NK-92 (cell line): Measurements from ENCODE around the gene TMEM209.
"Not testable (repeated sequence)": the region's sequence is repeated elsewhere in the genome, so short reads cannot be mapped to it uniquely, and the experiment has no call there.

ENCODE experiments used
- DNase-seq: peaks from one replicate; lab custom pipeline; 2025; ENCODE audit not compliant: unreplicated experiment; lab: John Stamatoyannopoulos, UW

TMEM209 gene

DNA sequence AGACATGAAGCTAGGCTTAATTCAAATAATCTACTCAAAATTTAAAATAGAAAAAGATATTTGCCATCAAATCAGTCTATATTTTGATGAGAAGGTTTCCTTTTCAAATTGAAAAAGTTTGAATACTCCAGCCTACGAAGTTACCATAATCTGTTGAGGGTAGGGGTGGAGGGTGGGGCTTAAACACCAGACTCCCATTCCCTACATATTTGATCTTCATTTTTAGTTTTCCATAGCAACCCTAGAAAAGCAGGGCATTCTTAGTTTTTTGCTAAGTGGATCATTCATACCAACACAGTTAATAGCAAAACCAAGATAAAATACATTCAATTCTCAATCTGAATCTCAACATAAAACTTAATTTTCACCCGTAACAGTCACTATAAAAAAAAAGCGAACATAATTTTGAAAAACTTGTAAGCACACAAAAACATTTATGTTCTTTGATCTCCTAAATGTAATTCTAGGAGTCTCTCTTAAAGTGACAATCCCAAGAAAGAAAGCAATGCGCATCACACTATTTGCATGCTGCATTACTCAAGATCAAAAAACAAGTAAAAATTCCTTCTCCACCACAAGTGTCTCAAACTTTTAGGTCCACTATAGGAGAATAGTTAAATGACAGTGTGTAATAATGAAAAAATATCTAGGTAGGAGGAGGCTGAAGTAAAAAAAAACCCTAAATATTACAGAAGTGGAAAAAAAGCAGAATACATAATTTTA, 30.8 kb downstream of the TMEM209 start:
- DNase-seq, result no peak

- no peak for DNase-seq
Observed at GRCh38 chr7:130162196-130162595, 43.0 kb downstream of the TMEM209 start.

DNA sequence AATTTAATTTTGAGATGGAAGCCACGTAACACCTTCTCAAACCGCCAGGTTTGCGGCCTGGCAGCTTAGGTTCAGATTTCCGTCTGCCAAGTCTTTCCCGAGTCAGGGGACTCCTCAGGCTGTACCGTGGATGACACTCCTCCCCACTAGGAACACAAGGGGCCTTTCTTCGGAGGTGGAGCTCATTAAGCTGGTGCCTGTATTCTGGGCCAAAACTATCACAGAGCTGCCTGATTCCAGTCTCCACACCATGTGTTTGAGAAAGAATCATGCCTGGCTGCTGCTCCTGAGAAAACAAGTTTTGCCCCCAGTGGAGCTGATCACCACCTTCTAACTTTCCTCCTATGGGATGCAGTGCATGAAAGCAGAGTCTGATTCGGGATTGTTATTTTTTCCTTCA, 44.8 kb downstream of the TMEM209 start:
- DNase-seq, result no peak

GRCh38 chr7:130160023-130160422, 45.2 kb downstream of the TMEM209 start:
- DNase-seq, result no peak

DNA sequence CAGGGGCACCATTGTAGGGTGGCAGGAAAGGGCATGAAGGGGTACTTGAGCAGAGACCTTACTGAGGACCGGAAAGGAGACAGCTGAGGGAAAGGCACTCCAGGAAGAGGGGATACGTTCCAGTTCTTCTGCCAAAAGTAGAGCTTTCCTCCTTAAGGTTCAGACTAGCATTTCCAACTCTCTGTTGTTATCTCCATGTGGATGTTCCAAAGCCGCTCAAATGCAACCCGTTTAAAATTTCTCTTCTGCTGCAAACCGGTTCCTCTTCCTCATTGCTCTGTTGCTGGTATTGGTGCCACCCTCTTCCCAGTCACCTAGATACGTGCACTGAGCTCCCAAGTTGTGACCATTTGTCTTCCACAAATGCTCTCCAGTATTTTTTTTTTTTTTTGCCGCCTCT, 47.5 kb downstream of the TMEM209 start:
- no peak for DNase-seq

DNA sequence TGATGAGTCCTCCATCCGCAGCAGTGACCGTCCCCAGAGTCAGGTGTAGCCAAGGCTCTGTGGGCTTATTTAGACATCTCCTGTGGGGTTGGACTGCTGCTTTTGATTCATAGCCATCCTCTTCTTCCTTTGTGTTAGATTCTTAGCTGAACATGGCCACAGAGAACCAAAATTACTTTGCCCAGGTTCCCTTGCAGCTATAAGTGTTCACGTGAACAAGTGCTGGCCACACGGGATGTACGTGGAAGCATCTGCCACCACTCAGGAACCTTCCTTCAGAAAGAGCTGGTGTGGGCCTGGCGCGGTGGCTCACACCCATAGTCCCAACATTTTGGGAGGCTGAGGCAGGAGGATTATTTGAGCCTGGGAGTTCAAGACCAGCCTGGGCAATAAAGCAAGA, 49.1 kb downstream of the TMEM209 start:
- no peak for DNase-seq

- no peak for DNase-seq
Observed at GRCh38 chr7:130154501-130155317, 50.5 kb downstream of the TMEM209 start.

DNA sequence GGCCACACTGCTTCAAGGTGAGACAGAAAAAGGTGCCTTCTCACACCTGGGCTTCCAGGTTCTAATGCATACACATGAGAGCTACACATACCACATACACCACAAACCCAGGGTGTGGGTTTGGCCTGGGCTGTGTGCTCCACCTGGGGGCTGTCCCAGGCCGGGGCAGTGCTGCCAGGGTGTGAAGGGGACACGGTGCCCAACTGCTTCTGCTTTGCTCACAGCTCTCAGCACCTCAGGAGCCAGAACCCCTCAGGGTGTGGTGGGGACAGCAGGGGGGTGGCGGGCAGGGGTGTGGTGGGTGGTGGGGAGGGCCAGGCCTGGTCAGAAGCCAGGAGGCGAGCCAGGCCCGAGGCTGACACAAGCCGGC, 51.1 kb downstream of the TMEM209 start:
- no peak for DNase-seq

GRCh38 chr7:130153211-130153908, 51.8 kb downstream of the TMEM209 start:
- DNase-seq, result no peak

DNA sequence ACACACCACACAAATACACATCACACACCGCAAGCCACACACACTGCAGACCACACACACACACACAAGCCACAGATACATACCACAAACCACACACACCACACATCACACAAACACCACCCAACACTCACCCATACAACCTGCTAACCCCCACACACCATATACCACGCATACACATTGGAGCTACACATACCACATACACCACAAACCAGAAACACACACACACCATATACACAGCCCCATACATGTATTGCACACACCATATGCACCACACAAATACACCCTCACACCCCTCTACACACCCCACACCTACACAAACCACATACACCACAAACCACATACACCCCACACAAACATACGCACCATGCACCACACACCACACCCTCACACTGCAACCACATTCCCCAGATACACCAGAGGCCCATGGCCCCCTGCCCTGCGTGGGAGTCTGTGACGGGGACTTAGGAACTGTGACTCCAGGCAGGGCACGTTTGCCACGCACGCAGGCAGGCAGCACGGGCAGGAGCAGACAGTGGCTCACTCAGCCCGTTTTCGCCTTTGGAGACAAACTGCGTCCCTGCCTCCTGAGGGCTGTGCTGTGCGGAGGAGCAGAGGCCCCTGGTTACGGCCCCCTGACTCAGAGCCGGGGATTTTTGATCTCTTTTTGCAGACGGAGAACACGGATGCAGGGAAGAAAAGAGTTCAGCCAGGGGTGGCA, 52.6 kb downstream of the TMEM209 start:
- DNase-seq, result no peak

DNA sequence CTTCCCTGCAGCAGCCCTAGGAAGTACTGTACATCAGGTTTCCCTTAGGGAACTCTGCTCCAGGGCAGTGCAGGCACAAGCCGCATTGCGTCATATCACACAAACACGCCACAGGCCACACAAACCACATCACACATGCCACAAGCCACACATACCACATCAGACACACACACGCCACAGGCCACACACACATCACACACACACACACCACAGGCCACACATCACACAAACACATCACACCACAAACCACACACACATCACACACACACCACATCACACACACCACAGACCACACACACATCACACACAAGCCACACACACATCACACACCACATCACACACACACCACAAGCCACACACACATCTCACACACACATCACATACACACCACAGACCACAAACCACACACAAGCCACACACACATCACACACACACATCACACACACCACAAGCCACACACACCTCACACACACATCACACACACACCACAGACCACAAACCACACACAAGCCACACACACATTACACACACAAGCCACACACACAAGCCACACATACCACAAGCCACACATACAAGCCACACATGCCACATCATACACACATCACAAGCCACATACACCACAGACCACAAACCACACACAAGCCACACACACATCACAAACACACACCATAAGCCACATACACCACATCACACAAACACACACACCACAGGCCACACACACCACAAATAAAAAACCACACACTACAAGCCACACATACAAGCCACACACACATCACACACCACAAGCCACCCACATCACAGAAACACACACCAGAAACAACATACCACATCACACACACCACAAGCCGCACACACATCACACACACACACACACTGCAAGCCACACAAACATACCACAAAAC, 53.4 kb downstream of the TMEM209 start:
- DNase-seq, result no peak

- no peak for DNase-seq
Observed at GRCh38 chr7:130150587-130150986, 54.6 kb downstream of the TMEM209 start.

- no peak for DNase-seq
Observed at GRCh38 chr7:130149281-130150139, 55.7 kb downstream of the TMEM209 start.

- DNase-seq, result no peak
Observed at GRCh38 chr7:130148561-130148960, 56.6 kb downstream of the TMEM209 start.

DNA sequence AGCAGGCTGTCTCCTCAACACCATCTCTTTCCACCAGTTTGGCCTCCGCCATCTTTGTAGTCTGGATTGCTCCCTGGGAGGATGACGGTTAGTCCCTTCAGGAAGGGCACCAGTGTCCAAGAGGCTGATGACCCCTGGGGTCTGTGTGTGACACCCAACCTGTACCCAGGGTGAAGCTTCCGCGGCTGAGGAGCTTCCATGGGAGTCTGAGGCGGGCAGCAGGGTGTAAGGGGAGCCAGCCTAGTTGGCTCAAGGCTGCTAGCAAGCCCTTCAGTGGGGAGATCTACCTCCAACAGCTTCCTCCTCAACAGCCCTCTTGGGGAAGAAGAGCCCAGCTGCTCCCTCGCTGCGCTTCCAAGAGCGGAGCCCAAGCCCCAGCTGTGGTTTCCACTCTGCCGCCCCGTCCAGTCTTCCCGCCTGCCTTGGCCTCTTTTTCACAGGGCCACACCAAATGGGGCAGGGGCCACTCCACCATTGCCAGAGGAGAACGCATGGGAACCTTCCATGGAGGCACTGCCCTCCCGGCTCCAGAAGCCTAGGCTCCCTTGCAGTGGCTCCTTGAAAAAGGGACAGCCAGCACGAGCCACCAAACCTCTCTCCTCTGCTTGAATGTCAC, 57.4 kb downstream of the TMEM209 start:
- DNase-seq, result no peak

DNA sequence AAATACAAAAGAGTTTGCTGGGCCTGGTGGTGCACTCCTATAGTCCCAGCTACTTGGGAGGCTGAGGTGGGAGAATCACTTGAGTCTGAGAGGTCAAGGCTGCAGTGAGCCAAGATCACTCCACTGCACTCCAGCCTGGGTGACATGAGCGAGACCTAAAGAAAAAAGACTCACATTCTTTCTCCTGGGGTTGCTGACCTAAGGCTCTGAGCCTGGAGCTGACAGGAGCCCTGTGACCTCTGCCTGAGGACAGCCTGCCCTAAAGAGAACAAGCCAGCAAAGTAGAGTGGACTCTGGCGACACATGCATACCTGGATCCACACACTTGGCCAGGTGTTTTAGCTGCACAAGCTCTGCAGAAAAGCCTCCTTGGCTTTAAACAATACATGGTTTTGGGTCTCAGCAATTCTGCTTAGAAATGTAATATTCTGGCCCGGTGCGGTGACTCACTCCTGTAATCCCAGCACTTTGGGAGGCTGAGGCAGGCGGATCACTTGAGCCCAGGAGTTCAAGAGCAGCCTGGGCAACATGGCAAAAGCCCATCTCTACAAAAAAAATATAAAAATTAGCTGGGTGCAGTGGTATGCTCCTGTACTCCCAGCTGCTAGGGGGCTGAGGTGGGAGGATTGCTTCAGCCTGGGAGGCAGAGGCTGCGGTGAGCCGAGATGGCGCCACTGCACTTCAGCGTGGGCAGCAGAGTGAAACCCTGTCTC, 58.4 kb downstream of the TMEM209 start:
- no peak for DNase-seq

DNA sequence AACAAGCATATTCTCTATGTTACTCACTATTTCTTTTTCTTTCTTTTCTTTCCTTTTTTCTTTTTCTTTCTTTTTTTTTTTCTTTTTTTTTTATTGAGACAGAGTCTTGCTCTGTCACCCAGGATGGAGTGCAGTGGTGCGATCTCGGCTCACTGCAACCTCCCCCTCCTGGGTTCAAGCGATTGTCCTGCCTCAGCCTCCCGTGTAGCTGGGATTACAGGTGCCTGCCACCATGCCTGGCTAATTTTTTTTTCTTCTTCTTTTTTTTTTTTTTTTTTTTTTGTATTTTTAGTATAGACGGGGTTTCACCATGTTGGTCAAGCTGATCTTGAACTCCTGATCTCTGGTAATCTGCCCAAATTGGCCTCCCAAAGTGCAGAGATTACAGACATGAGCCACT, 59.1 kb downstream of the TMEM209 start:
- not testable (repeated sequence) for DNase-seq

DNA sequence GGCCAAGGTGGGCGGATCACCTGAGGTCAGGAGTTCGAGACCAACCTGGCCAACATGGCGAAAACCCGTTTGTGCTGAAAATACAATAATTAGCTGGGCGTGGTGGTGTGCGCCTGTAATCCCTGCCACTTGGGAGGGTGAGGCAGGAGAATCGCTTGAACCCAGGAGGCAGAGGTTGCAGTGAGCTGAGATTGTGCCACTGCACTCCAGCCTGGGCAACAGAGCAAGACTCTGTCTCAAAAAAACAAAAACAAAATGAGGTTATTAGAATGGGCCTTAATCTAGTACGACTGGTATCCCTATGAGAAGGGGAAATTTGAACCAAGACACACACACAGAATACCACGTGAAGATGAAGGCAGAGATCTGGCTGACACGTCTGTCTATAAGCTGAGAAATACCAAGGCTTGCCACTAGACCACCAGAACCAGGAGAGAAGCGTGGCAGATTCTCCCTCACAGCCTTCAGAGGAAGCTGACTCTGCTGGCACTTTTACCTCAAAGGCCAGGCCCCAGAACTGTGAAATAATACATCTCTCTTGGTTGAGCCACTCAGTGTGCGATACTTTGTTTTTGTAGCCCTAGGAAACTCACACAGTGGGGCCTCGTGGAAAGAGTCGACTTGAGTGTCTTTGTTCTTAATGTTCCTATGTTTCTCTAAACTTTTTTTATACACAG, 59.6 kb downstream of the TMEM209 start:
- no peak for DNase-seq
